Fibroblast of lung (primary cell): Measurements from ENCODE around the gene UBR3. TPM values are rescaled to one million over a fixed set of nuclear protein-coding genes. Genes with fewer than 3 reads are reported as not detected.

ENCODE experiments used
- DNase-seq, 2 donors: peaks; one replicate each; pipeline versions ENCODE4 v3.0.0 to v3.0.0-alpha.2; 2010; ENCODE audit warnings: low read depth in 2 of 2
- H2AFZ ChIP-seq: 2 replicates; pipeline ENCODE4 v1.5.1; 2012; ENCODE audit warnings: low read length, control low read depth, inconsistent platforms
- H3K27ac ChIP-seq: 2 replicates; pipeline ENCODE4 v1.5.1; 2011; ENCODE audit warnings: low read length, control low read depth; ENCODE audit not compliant: insufficient read depth
- H3K27me3 ChIP-seq: 2 replicates; pipeline ENCODE4 v1.5.1; 2011; ENCODE audit warnings: mild to moderate bottlenecking, low read length; ENCODE audit not compliant: control insufficient read depth, insufficient read depth
- H3K36me3 ChIP-seq: 2 replicates; pipeline ENCODE4 v1.5.1; 2011; ENCODE audit warnings: low read length; ENCODE audit not compliant: control insufficient read depth, insufficient read depth
- H3K4me1 ChIP-seq: 2 replicates; pipeline ENCODE4 v1.5.1; 2011; ENCODE audit warnings: low read length; ENCODE audit not compliant: control insufficient read depth, insufficient read depth; ENCODE audit errors: extremely low read depth
- H3K4me2 ChIP-seq: 2 replicates; pipeline ENCODE4 v1.5.1; 2011; ENCODE audit warnings: low read length, control low read depth; ENCODE audit not compliant: insufficient read depth; ENCODE audit errors: extremely low read depth
- H3K4me3 ChIP-seq, 4 experiments: fragments of 200-600 bp in 1 of 4; sonication (generic) in 1 of 4; replicated peaks in 1 of 4; 2 replicates each; pipeline ENCODE4 v1.5.1; 2011 to 2016; ENCODE audit warnings: low read length in 4 of 4, low read depth in 3 of 4, mild to moderate bottlenecking in 3 of 4, control low read depth in 2 of 4, inconsistent platforms in 1 of 4, mixed read lengths in 1 of 4; ENCODE audit not compliant: insufficient read depth in 1 of 4; ENCODE audit errors: control extremely low read depth in 1 of 4
- H3K79me2 ChIP-seq: 2 replicates; pipeline ENCODE4 v1.5.1; 2012; ENCODE audit warnings: mild to moderate bottlenecking, low read length, inconsistent platforms; ENCODE audit not compliant: control insufficient read depth, insufficient read depth
- H3K9ac ChIP-seq: 2 replicates; pipeline ENCODE4 v1.5.1; 2011; ENCODE audit warnings: mild to moderate bottlenecking, low read length, control low read depth; ENCODE audit not compliant: insufficient read depth
- H3K9me3 ChIP-seq: 2 replicates; pipeline ENCODE4 v1.5.1; 2012; ENCODE audit warnings: low read depth, low read length; ENCODE audit not compliant: control insufficient read depth, insufficient read depth
- H4K20me1 ChIP-seq: 2 replicates; pipeline ENCODE4 v1.5.1; 2011; ENCODE audit warnings: low read length; ENCODE audit not compliant: control insufficient read depth, insufficient read depth; ENCODE audit errors: extremely low read depth
- CTCF ChIP-seq, 2 donors: IDR thresholded peaks in 1 of 2; conservative IDR thresholded peaks in 1 of 2; 1 replicate in 1 of 2; 2 replicates in 1 of 2; pipeline ENCODE4 v1.5.1; 2011 to 2012; ENCODE audit warnings: low read length in 2 of 2, control low read depth in 1 of 2, inconsistent platforms in 1 of 2, low read depth in 1 of 2, mild to moderate bottlenecking in 1 of 2
- EZH2 ChIP-seq: IDR thresholded peaks from 2 replicates; pipeline ENCODE4 v1.5.1; 2012; ENCODE audit warnings: low read length, control low read depth, mild to moderate bottlenecking; ENCODE audit errors: missing control alignments
- polyA plus RNA-seq, 2 donors: library from polyadenylated mRNA; depleted of rRNA in 1 of 2; stranded (reverse) in 1 of 2; unstranded in 1 of 2; fragments of >200 nt; gene quantifications; 2 replicates each; pipeline ENCODE4 v1.2.1, GENCODE V29; 2011 to 2012; ENCODE audit warnings: missing spikeins in 1 of 2
- total RNA-seq: library from RNA; depleted of rRNA; stranded (reverse); fragments of >200 nt; gene quantifications from 2 replicates; pipeline ENCODE4 v1.2.1, GENCODE V29; 2014

UBR3 gene
- total and polyA plus RNA-seq, 2 donors (not counting 1 experiment from before 2014, with no cell fraction given): 21.7 to 39.5 TPM

DNA sequence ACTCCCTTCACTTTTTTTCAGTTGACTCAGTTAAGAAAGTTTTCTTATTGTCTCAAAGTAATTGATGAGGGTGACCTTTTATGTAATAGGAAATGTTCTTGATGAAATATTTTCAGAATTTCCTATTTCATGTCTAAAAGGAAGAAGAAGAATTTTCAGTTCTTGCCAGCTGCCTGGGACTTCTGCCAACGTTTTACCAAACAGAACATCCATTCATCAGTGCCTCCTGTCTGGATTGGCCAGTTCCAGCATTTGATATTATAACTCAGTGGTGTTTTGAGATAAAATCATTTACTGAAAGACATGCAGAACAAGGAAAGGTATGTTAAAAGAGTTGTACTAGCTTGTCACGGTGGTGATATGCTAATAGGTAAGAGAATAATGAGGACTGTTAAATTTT, 246.0 kb downstream of the UBR3 start:
- H2AFZ ChIP-seq: no peak overlapping the region
- H3K9ac ChIP-seq: no peak overlapping the region
- no peaks in the 10 kb centered on the region for H3K9me3 ChIP-seq
- no peaks in the 10 kb centered on the region for H3K36me3 ChIP-seq
- TF ChIP-seq EZH2 (no peak), CTCF (conservative IDR thresholded peaks at IDR 0.05 in 1 of 2, IDR thresholded peaks at IDR 0.05 in 1 of 2; ENCODE audit: low read depth in 1 of 2, low read length in 2 of 2) (no peak)
- no peaks in the 10 kb centered on the region for H3K4me1 ChIP-seq
- DNase-seq: peak; percentile 87 to 89
- no peak overlapping the region for H3K4me3 ChIP-seq
- no peak overlapping the region for H3K4me2 ChIP-seq
- H4K20me1 ChIP-seq: no peaks in the 10 kb centered on the region
- no peaks in the 10 kb centered on the region for H3K27me3 ChIP-seq
- H3K79me2 ChIP-seq: no peaks in the 10 kb centered on the region
- H3K27ac ChIP-seq: no peak overlapping the region

- TF ChIP-seq EZH2 (no peak), CTCF (conservative IDR thresholded peaks at IDR 0.05 in 1 of 2, IDR thresholded peaks at IDR 0.05 in 1 of 2; ENCODE audit: low read depth in 1 of 2, low read length in 2 of 2) (no peak)
- H3K27me3 ChIP-seq: no peaks in the 10 kb centered on the region
These were observed 248.9 kb downstream of the UBR3 start for GRCh38 chr2:170076189-170076588.

DNA sequence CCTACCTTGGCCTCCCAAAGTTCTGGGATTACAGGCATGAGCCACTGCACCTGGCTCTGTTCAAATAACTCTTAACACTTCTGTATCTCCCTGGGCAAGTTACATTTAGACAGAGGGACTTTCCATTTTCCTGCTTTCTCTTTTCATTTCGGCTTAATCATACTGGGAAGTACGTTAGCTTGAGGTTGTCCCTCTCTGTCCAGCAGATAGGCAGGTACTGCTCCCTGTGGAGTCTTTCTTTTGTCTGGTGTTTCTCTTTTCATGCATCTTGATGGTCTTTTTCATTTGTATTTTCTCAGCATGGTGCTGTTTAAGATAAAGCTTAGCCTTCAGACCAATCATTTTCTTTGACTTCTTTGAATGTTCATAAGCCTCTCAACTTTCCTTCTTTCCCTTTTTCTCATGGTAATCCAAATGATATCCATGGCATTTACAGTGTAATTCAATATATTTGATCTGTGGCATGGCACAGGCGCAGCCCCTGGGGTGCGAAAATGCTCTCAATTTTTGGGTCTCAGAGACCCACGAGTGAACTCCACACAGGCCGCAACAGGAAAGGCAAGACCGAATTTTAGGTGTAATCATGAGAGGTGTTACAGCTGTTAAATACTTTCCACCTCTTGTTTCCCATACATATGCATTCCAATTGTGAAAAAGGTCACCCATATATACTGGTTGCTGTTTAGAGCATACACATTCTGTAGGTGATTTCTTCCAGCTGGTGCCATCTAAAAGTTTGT, 250.7 kb downstream of the UBR3 start:
- H3K27ac ChIP-seq: no peak overlapping the region
- H3K36me3 ChIP-seq: no peaks in the 10 kb centered on the region
- no peaks in the 10 kb centered on the region for H4K20me1 ChIP-seq
- H3K9me3 ChIP-seq: no peaks in the 10 kb centered on the region
- no peak overlapping the region for H2AFZ ChIP-seq
- no peak overlapping the region for H3K4me3 ChIP-seq
- H3K27me3 ChIP-seq: no peaks in the 10 kb centered on the region
- no peaks in the 10 kb centered on the region for H3K4me1 ChIP-seq
- TF ChIP-seq EZH2 (no peak), CTCF (conservative IDR thresholded peaks at IDR 0.05 in 1 of 2, IDR thresholded peaks at IDR 0.05 in 1 of 2; ENCODE audit: low read depth in 1 of 2, low read length in 2 of 2) (no peak)
- H3K9ac ChIP-seq: no peak overlapping the region
- H3K79me2 ChIP-seq: no peaks in the 10 kb centered on the region
- no peak for DNase-seq
- H3K4me2 ChIP-seq: no peak overlapping the region

More at GRCh38 chr2:170076189-170076588, 248.9 kb downstream of the UBR3 start:
- no peak overlapping the region for H3K4me3 ChIP-seq
- no peaks in the 10 kb centered on the region for H4K20me1 ChIP-seq
- no peak for DNase-seq
- H2AFZ ChIP-seq: no peak overlapping the region
- no peaks in the 10 kb centered on the region for H3K79me2 ChIP-seq
- H3K4me1 ChIP-seq: no peaks in the 10 kb centered on the region
- H3K9me3 ChIP-seq: no peaks in the 10 kb centered on the region
- no peak overlapping the region for H3K4me2 ChIP-seq
- H3K36me3 ChIP-seq: no peaks in the 10 kb centered on the region
- H3K27ac ChIP-seq: no peak overlapping the region
- no peak overlapping the region for H3K9ac ChIP-seq
